Right ventricle myocardium superior (tissue), 1 donor: ENCODE data around the gene KASH5. TPM values are rescaled to one million over a fixed set of nuclear protein-coding genes. Genes with fewer than 3 reads are reported as not detected.

Experiments
- ATAC-seq: fragments of 200-7000 bp; cut with Tn5 transposase; one replicate; pipeline ENCODE4 v1.9.1; 2020; ENCODE audit warnings: mild to moderate bottlenecking; ENCODE audit not compliant: poor library complexity
- DNase-seq: peaks from one replicate; pipeline ENCODE4 v3.0.0-alpha.2; 2020
- intact Hi-C: fragments of 100-400 bp; cut with DNase I; formaldehyde crosslinking; loops from one replicate; pipeline ENCODE4 v1.11.2; 2022
- long read RNA-seq: library from polyadenylated mRNA; unstranded; transcript quantifications from one replicate; pipeline ENCODE4 v2.0.0, GENCODE V29; 2021
- total RNA-seq: library from RNA; stranded (reverse); fragmentation: NEBNext Ultra II Directional; extraction: Animal tissue kit (Norgen Biotek cat#: 25700); gene quantifications from one replicate; pipeline ENCODE4 v1.2.1, GENCODE V29; 2021
- donor health status: DM: no; HTN: yes; CAD: no; lungs with severe emphysema.

The KASH5 gene, protein sequence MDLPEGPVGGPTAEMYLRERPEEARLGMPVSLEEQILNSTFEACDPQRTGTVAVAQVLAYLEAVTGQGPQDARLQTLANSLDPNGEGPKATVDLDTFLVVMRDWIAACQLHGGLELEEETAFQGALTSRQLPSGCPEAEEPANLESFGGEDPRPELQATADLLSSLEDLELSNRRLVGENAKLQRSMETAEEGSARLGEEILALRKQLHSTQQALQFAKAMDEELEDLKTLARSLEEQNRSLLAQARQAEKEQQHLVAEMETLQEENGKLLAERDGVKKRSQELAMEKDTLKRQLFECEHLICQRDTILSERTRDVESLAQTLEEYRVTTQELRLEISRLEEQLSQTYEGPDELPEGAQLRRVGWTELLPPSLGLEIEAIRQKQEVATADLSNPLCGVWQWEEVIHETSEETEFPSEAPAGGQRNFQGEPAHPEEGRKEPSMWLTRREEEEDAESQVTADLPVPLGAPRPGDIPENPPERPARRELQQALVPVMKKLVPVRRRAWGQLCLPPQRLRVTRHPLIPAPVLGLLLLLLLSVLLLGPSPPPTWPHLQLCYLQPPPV
- not detected for total RNA-seq
- long read RNA-seq: 0 reads

- ATAC-seq (peak; percentile 86), DNase-seq (peak; percentile 87)
- intact Hi-C loops: no loop called here
Observed at GRCh38 chr19:49387936-49388372, at the start of gene KASH5. TSS of gene KASH5 (plus strand) at chr19:49388249. CDS start at chr19:49390884, 2,635 bp downstream.

DNA sequence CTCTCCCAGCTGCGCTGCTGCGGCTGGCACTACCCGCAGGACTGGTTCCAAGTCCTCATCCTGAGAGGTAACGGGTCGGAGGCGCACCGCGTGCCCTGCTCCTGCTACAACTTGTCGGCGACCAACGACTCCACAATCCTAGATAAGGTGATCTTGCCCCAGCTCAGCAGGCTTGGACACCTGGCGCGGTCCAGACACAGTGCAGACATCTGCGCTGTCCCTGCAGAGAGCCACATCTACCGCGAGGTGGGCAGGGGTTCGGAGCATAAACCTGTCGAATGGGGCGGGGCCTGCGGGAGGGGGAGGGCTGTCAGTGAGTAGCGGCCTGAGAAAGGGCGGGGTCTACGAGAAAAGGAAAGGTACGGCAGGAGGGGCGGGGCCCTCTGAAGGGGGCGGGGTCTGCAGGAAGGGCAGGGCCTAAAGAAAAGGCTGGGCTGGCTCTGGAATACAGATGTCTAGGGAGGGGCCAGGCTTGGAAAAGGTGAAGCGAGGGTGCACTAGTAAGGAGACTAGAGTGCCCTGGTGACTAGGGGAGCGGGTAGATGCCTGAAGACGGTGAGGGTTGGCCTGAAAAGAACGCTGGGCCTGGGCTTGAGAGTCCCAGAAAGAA is 49.3 kb upstream of the KASH5 start:
- ATAC-seq: peak; percentile 68
- DNase-seq: peak; percentile 83
- intact Hi-C loops: no loop called here

DNA sequence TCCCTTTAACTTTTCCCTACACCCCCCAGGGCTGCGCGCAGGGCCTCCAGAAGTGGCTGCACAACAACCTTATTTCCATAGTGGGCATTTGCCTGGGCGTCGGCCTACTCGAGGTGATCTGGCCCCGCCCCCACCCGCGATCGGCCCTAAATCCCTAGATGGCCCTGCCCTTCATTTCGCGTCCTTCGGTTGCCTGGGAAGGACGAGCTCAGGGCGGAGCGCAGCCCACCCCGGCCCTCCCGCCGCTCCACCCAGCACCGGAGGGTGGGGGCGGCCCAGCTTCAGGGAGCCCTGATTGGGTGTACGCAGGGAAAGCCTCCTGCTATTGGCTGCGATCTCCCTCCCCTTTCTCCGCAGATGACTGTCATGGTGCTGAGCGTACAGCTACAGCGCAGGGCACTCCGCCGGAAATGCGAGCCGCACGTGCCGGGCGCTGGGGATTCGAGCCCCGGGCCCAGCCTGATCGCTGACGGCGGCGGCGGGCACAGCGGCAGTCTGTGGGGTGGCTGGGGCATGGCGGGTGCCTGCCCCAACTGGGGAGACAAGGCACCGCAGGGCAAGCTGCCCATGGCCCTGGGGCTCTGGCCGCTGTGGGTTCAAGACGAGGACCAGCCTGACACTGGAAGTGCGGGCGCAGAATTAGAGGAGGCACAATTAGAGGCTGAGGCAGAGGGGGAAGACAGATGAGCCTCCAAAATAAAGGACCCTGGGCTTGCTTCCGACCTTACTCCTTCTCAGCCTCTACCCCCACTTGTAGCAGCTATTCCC is 48.6 kb upstream of the KASH5 start:
- DNase-seq: peak; percentile 91
- ATAC-seq: peak; percentile 94
- intact Hi-C loops: no loop called here

GRCh38 chr19:49340069-49340864 is 47.8 kb upstream of the KASH5 start:
- peak; percentile 73 for DNase-seq
- peak; percentile 48 for ATAC-seq
- intact Hi-C loops: no loop called here

DNA sequence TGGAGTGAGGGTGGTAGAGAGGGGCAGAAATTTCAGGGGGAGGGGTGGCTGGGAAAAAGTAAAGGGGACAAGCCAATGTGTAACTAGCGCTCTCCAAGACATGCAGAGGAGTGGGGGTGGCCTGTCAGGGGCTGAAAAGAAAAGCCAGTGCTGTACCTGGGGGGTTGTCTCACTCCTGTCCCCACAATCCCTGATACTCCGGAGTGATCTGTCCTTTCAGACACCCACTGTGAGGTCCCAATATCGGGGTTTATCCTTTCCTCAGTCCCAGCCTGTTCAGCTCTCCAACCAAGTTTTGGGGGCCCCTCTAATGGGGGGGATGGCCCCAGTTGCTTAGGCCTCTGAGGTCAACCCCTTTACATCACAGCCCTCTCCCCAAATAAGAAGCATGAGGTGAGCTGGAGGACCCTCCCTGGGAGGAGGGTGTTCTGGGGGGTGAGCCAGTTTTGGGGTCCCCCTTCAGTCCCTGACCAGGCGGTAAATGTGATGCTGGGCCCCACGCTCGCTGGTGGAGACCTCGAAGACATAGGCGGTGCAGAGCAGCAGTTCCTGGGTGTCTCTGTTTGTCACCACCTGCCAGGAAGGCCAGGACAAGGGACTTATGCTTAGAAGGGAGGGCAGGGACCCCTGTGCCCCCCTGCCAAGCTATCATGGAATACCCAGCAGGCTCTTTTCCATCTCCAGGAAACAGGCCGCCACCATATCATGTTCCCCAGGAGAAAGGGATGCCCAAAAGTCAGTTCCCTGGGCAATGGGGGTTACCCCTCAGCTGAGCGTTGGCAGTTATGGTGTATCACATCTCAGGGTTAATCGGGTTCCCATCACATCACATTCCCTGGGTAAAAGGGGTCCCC is 47.0 kb upstream of the KASH5 start:
- no peak for DNase-seq
- intact Hi-C loops: no loop called here

GRCh38 chr19:49342291-49342721 is 45.7 kb upstream of the KASH5 start:
- intact Hi-C loops: no loop called here
- DNase-seq (no peak), ATAC-seq (no peak)

More for the DNA sequence above, 47.0 kb upstream of the KASH5 start:
- no peak for ATAC-seq

GRCh38 chr19:49343123-49343522 is 44.9 kb upstream of the KASH5 start:
- ATAC-seq (no peak), DNase-seq (no peak)
- intact Hi-C loops: no loop called here

- intact Hi-C loops: no loop called here
- DNase-seq (no peak), ATAC-seq (no peak)
Observed at GRCh38 chr19:49344505-49345423, 43.3 kb upstream of the KASH5 start.

DNA sequence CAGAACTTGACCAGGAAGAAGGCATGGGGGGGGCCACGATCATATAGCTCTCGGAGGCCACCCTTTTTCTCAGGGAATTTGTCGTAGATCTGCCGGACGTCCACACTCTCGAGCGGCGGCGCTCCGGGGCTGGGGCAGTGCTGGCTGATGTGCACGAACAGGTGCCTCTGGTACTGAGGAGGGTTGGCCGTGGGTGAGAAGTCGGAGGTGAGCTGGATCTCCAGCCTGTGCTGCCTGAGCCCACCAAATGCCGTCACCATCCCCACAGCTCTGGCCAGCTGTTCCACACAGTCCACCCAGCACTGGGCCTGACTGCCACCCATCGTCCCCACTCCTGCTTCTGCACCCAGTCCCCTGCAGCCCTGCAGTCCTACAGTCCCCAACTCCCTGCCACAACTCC is 40.9 kb upstream of the KASH5 start:
- intact Hi-C loops: no loop called here
- ATAC-seq: no peak
- no peak for DNase-seq

GRCh38 chr19:49347835-49348234 is 40.2 kb upstream of the KASH5 start:
- peak; percentile 61 for ATAC-seq
- no peak for DNase-seq
- intact Hi-C loops: no loop called here

- ATAC-seq (no peak), DNase-seq (no peak)
- intact Hi-C loops: no loop called here
Observed at GRCh38 chr19:49348305-49349189, 39.5 kb upstream of the KASH5 start.

- ATAC-seq: no peak
- intact Hi-C loops: no loop called here
- DNase-seq: no peak
Observed at GRCh38 chr19:49349567-49349966, 38.5 kb upstream of the KASH5 start.

GRCh38 chr19:49355909-49356353 is 32.1 kb upstream of the KASH5 start:
- ATAC-seq (peak; percentile 28), DNase-seq (peak; percentile 69)
- intact Hi-C loops: no loop called here

- no peak for DNase-seq
- intact Hi-C loops: no loop called here
- ATAC-seq: no peak
Observed at GRCh38 chr19:49356382-49356781, 31.7 kb upstream of the KASH5 start.

DNA sequence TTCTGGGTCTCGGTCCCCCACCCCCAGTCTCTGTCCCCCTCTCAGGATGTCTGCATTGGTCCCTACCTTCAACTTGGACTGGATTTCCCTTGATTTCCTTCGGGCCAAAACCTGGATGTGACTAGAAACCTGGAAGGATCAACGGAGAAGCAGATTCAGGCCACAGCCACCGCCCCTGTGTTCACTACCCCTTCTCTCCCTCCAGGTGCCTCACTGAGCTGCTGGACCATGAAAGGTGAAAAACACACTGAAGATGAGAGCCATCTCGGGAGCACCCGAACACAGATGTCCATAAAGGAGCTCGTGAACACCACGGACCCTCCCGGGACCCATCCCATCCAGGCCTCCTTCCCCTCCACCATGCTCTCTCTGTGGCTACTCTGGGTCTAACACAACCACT is 30.9 kb upstream of the KASH5 start:
- ATAC-seq (no peak), DNase-seq (no peak)
- intact Hi-C loops: no loop called here
